Stimulated activated CD4-positive, alpha-beta T cell treated with anti-CD3 and anti-CD28 coated beads, Interleukin-12 subunit alpha, Interleukin-12 subunit beta, amount 100 ng/mL, for 4 hours (primary cell): Measurements from ENCODE around the gene PRAMEF8.
"Not testable (repeated sequence)": the region's sequence is repeated elsewhere in the genome, so short reads cannot be mapped to it uniquely, and the experiment has no call there.

Source experiments
- DNase-seq: peaks from one replicate; pipeline ENCODE4 v3.0.0-alpha.2; 2020

PRAMEF8 gene

GRCh38 chr1:13285037-13285436 lies at the start of gene PRAMEF8:
Gene PRAMEF8, minus strand, starts transcription at chr1:13285137. Its CDS starts 1,046 bp downstream, at chr1:13284091.
- DNase-seq: not testable (repeated sequence)

GRCh38 chr1:13315281-13315680 lies 30.3 kb upstream of the PRAMEF8 start, which contains the start of gene PRAMEF15:
Gene PRAMEF15, plus strand, starts transcription at chr1:13315581. Its CDS starts 2,827 bp downstream, at chr1:13318408.
- not testable (repeated sequence) for DNase-seq

GRCh38 chr1:13303239-13303638 lies 18.3 kb upstream of the PRAMEF8 start, which contains the start of gene PRAMEF33:
Gene PRAMEF33, plus strand, starts transcription at chr1:13303539. Its CDS starts 2,416 bp downstream, at chr1:13305955.
- DNase-seq: not testable (repeated sequence)

GRCh38 chr1:13302197-13302596 lies 17.3 kb upstream of the PRAMEF8 start:
- not testable (repeated sequence) for DNase-seq

- not testable (repeated sequence) for DNase-seq
Observed at GRCh38 chr1:13298699-13299098, 13.8 kb upstream of the PRAMEF8 start.

- not testable (repeated sequence) for DNase-seq
Observed at GRCh38 chr1:13297216-13297931, 12.4 kb upstream of the PRAMEF8 start.

- DNase-seq: not testable (repeated sequence)
Observed at GRCh38 chr1:13289030-13289429, 4.1 kb upstream of the PRAMEF8 start.

GRCh38 chr1:13279617-13280016 lies 5.3 kb downstream of the PRAMEF8 start:
- DNase-seq: not testable (repeated sequence)

GRCh38 chr1:13277016-13277415 lies 7.9 kb downstream of the PRAMEF8 start:
- not testable (repeated sequence) for DNase-seq

- not testable (repeated sequence) for DNase-seq
Observed at GRCh38 chr1:13265124-13265523, 19.8 kb downstream of the PRAMEF8 start.

- not testable (repeated sequence) for DNase-seq
Observed at GRCh38 chr1:13253898-13254297, 31.0 kb downstream of the PRAMEF8 start, which contains the start of gene PRAMEF5. Gene PRAMEF5, plus strand, starts transcription at chr1:13254198. Its CDS starts 5,071 bp downstream, at chr1:13259269.

- DNase-seq: not testable (repeated sequence)
Observed at GRCh38 chr1:13247122-13247521, 37.8 kb downstream of the PRAMEF8 start.

- not testable (repeated sequence) for DNase-seq
Observed at GRCh38 chr1:13246554-13246871, 38.4 kb downstream of the PRAMEF8 start.

- not testable (repeated sequence) for DNase-seq
Observed at GRCh38 chr1:13245841-13246553, 38.9 kb downstream of the PRAMEF8 start.

GRCh38 chr1:13243536-13244263 lies 41.2 kb downstream of the PRAMEF8 start:
- not testable (repeated sequence) for DNase-seq

GRCh38 chr1:13239633-13240032 lies 45.3 kb downstream of the PRAMEF8 start:
- not testable (repeated sequence) for DNase-seq

- not testable (repeated sequence) for DNase-seq
Observed at GRCh38 chr1:13237572-13237971, 47.4 kb downstream of the PRAMEF8 start.

GRCh38 chr1:13234057-13234456 lies 50.9 kb downstream of the PRAMEF8 start:
- DNase-seq: not testable (repeated sequence)

- DNase-seq: not testable (repeated sequence)
Observed at GRCh38 chr1:13232056-13232455, 52.9 kb downstream of the PRAMEF8 start.
